HL-60 (cell line): Measurements from ENCODE around the gene RCOR2.

Experiments
- CTCF ChIP-seq: IDR thresholded peaks from one replicate; pipeline ENCODE4 v1.5.1; 2011; ENCODE audit warnings: low read length, control low read depth, inconsistent platforms; ENCODE audit not compliant: insufficient read depth
- GABPA ChIP-seq: IDR thresholded peaks from 2 replicates; pipeline ENCODE4 v1.6.1; 2012; ENCODE audit warnings: low read depth
- POLR2AphosphoS5 ChIP-seq: IDR thresholded peaks from 2 replicates; pipeline ENCODE4 v1.6.1; 2012; ENCODE audit warnings: low read depth
- REST ChIP-seq: IDR thresholded peaks from 2 replicates; pipeline ENCODE4 v1.6.1; 2012; ENCODE audit warnings: low read depth; ENCODE audit not compliant: insufficient replicate concordance
- SPI1 ChIP-seq: IDR thresholded peaks from 2 replicates; pipeline ENCODE4 v1.6.1; 2012; ENCODE audit warnings: low read depth, mild to moderate bottlenecking, borderline replicate concordance

- TF ChIP-seq CTCF (no peak), GABPA (no peak), POLR2AphosphoS5 (no peak), REST (no peak), SPI1 (no peak)
Observed at GRCh38 chr11:63917692-63918506, 935 bp upstream of the RCOR2 start.
